NCI-H2029 (cell line): ENCODE data around the gene PHOSPHO2.
"Not testable (repeated sequence)": the region's sequence is repeated elsewhere in the genome, so short reads cannot be mapped to it uniquely, and the experiment has no call there.

Experiments used
- DNase-seq: peaks from one replicate; lab custom pipeline; 2025; lab: John Stamatoyannopoulos, UW

PHOSPHO2 gene

DNA sequence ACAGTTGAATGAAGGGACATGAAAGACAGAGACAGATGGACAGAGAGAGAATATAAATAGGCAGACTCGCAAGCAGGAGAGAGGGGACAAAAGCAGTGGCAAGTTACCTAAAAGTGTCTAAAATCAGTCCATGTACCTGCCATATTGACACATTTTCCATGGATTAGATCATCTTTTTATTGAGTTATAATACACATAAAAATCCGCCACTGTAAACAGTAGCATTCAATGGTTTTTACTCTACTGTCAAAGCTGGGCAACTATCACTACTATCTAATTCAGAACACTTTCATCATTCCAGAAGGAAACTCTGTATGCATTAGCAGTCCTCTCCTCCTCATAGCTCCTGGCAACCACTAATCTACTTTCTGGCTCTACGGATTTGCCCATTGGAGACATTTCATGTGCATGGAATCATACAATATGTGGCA lies 10.1 kb upstream of the PHOSPHO2 start:
- no peak for DNase-seq

DNA sequence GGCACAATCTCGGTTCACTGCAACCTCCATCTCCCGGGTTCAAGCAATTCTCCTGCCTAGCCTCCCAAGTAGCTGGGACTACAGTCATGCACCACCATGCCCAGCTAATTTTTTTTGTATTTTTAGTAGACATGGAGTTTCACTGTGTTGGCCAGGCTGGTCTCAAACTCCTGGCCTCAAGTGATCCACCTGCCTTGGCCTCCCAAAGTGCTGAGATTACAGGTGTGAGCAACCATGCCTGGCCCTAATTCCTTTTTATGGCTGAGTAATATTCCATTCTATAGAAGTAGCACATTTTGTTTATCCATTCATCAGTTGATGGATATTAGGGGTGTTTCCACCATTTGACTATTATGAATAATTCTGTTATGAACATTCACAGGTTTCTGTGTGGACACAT lies 9.6 kb upstream of the PHOSPHO2 start:
- not testable (repeated sequence) for DNase-seq

- not testable (repeated sequence) for DNase-seq
Measured at GRCh38 chr2:169686825-169687224, 7.4 kb upstream of the PHOSPHO2 start.

DNA sequence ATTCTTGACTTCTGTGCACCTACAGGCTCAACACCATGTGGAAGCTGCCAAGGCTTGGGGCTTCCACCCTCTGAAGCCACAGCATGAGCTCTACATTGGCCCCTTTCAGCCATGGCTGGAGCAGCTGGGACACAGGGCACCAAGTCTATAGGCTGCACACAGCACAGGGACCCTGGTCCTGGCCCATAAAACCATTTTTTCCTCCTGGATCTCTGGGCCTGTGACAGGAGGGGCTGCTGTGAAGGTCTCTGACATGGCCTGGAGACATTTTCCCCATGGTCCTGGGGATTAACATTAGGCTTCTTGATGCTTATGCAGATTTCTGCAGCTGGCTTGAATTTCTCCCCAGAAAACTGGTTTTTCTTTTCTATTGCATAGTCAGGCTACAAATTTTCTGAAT lies 6.3 kb upstream of the PHOSPHO2 start:
- DNase-seq = not testable (repeated sequence)

DNA sequence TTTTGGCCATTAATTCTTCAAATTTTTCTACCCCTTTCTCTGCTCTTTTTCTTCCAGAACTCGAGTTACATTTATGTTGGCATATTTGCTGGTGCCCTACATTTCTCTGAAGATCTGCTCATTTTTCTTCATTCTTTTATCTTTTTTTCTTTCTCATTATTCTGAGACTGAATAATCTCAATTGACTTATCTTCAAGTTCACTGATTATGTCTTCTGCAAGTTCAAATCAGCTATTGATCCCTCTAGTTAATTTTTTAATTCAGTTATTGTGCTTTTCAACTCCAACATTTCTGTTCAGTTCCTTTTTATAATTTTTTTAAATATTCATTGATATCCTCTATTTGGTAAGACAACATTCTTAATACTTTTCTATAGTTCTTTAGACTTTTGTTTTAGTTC lies 3.3 kb upstream of the PHOSPHO2 start:
- DNase-seq = no peak

DNA sequence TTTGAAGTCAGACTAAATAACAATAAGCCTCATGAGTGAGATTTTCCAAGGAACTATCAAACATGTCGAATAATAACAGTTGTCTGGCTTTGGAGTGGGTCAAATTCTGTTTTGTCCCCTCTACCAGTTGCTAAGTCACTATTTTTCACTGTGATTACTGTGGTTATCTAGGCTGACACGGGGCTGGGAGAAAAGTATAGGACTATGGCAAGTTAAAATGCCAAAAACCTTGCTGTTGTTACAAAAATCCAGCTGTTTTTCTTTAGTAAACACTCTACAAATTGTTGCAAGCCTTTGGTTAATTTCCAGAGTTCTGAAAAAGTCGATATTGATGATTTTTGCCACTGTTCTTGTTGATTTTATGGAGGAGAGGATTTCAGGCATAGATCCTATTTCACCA lies 1.6 kb upstream of the PHOSPHO2 start:
- no peak for DNase-seq

DNA sequence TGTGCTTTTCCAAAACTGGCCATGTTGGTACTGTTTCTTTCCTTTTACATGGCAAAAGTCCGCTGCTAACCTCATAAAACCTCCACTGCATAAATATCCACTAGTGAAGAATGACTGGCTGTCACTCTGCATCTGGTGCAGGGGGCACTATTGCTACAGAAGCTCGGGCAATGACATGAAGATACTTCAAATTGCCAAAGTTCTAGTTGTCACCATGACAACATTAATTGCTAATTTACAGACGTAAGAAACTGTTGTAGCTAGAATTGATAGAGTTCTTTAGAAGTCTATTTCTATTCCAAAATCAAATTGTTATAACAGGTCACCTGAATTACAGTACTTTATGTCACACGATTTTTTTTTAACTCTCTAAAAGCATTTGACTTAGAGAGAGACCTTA lies 909 bp upstream of the PHOSPHO2 start:
- DNase-seq = no peak

GRCh38 chr2:169694894-169695260 lies 608 bp downstream of the PHOSPHO2 start:
- DNase-seq = no peak

GRCh38 chr2:169696381-169696780 lies 2.1 kb downstream of the PHOSPHO2 start:
- no peak for DNase-seq

DNA sequence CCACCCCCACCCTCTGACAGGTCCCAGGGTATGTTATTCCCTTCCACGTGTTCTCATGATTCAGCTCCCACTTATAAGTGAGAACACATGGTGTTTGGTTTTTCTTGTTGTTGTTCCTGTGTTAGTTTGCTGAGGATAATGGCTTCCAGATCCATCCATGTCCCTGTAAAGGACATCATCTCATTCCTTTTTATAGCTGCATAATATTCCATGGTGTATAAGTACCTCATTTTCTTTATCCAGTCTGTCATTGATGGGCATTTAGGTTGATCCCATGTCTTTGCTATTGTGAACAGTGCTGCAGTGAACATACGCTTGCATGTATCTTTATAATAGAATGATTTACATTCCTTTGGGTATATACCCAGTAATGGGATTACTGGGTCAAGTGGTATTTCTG lies 4.9 kb downstream of the PHOSPHO2 start:
- DNase-seq = not testable (repeated sequence)

DNA sequence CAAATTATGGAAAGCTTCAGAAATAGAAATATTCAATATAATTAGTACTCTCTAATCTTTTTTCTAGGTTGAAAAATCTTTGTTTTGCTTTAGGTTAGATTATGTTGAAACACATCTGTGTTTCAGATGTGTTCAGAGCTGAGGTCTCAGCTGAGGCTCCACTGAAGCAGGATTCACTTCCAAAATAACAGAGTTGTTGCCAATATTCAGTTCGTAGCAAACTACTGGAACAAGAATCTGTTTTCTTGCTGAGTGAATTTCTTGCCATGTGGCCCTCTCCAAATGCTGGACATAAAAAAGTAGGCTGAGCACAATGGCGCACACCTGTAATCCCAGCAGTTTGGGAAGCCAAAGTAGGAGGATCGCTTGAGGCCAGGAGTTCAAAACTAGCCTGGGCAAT lies 8.7 kb downstream of the PHOSPHO2 start:
- no peak for DNase-seq

GRCh38 chr2:169704160-169704708 lies 10.0 kb downstream of the PHOSPHO2 start:
- no peak for DNase-seq

GRCh38 chr2:169705927-169706326 lies 11.7 kb downstream of the PHOSPHO2 start:
- DNase-seq = no peak

- DNase-seq = no peak
Measured at GRCh38 chr2:169707626-169708025, 13.4 kb downstream of the PHOSPHO2 start.

GRCh38 chr2:169709331-169709730 lies 15.1 kb downstream of the PHOSPHO2 start:
- no peak for DNase-seq

- DNase-seq = peak; percentile 28
Measured at GRCh38 chr2:169709981-169710380, 15.7 kb downstream of the PHOSPHO2 start.

DNA sequence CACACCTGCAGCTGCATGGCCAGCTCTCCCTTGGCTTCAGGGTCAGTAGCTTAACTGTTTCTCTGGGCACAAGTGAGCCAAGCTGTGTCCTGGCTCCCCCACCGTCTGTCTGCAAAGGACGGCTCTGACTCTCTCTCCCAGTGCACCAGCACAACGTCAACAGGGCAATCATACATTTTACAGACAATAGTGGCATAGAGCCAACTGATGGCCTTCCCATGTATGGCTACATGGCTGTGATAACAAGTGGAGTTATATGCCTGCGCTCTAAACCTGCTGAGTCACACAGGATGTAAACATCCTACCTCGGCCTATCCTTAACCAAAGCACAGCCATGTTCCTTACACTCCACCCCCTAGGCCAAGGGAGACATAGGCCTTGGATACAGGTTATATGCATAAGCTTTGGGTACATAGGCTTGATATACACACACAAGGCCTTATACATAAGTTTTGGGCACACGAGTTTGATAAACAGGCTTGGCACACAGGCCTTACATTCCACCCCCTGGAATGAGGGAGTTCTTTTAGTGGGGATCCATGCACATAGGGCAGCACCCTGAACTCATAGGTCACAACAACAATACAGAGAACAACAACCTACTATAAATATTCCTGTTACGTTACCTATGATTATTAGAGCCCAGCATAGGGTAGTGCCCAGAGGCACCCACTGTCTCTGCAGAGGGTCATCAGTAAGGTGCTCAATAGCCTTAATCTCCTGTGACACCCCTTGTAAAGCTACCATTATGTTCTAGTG lies 17.7 kb downstream of the PHOSPHO2 start:
- DNase-seq = peak; percentile 75

DNA sequence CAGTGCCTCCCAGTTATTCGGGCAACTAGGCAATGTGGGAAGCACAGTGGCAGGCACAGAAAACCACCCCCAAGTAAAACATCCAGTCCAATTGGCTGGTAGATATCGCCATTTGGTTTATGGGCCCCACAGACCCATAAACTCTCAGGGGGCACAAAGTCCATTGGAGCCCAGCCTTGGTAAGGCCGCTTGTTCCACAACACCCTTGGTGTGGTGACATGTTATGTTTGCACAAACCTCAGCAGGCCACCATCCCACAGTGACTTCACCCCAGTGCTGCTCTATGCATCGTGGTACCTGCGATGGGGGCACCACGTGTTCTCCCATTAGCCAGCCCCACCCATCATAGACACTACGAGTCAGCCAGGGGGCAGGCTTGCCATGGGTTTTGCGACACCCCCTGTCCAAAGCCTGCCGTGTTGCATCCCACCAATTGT lies 18.5 kb downstream of the PHOSPHO2 start:
- no peak for DNase-seq

DNA sequence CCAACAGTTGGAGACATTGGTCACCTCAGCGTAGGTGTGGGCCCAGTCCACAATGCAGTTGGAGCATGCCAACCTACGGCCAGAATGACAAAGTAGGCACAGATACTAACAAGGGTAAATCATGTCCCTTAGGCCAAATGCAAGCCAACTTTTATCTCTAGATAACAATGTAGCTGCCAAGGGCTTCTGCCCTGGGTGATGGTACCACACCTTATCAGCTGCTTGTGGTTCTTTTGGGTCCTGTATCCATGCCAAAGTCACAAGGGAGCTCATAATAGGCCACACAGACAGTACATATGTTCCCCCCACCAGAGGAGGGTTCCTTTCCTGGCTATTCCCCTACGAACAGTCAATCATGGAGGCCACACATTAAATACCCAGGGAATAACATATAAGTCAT lies 19.1 kb downstream of the PHOSPHO2 start:
- no peak for DNase-seq

GRCh38 chr2:169714699-169715098 lies 20.4 kb downstream of the PHOSPHO2 start:
- DNase-seq = no peak

GRCh38 chr2:169715379-169716237 lies 21.3 kb downstream of the PHOSPHO2 start:
- DNase-seq = peak; percentile 46

DNA sequence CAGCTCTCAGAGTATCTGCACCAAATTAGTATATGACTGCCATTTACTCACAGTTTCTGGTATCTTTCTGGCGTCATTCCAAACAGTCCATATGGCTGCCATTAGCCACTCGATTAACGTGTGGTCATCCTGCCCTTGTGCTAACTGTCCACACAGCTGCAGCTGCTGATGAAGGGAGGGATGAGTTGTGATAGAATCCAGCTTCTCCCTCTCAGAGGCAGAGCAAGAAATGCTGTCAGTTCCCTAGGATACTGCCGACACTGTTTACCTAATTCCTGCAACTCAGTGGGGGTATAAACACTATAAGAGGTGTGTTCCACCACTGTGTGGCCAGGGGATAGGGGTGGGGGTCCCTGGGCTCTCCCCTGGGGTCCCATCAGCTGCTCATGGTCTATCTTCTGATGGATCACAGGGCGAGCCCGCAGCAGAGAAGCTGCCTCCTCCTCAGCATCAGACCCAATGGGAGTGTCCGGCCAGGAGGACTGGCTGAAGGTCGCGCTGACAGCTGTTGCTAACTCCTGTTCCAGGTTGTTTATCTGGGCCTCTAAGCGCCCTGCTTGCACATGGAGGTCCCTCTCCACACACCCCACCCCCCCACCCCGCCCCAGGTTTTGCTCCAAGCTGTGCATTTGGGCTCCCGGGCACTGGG lies 22.1 kb downstream of the PHOSPHO2 start:
- DNase-seq = no peak
